NCI-H748 (cell line): ENCODE results near the gene RNPS1.

Experiments
- DNase-seq: peaks from one replicate; lab custom pipeline; 2025; ENCODE audit not compliant: unreplicated experiment; lab: John Stamatoyannopoulos, UW

RNPS1 gene, protein sequence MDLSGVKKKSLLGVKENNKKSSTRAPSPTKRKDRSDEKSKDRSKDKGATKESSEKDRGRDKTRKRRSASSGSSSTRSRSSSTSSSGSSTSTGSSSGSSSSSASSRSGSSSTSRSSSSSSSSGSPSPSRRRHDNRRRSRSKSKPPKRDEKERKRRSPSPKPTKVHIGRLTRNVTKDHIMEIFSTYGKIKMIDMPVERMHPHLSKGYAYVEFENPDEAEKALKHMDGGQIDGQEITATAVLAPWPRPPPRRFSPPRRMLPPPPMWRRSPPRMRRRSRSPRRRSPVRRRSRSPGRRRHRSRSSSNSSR

DNA sequence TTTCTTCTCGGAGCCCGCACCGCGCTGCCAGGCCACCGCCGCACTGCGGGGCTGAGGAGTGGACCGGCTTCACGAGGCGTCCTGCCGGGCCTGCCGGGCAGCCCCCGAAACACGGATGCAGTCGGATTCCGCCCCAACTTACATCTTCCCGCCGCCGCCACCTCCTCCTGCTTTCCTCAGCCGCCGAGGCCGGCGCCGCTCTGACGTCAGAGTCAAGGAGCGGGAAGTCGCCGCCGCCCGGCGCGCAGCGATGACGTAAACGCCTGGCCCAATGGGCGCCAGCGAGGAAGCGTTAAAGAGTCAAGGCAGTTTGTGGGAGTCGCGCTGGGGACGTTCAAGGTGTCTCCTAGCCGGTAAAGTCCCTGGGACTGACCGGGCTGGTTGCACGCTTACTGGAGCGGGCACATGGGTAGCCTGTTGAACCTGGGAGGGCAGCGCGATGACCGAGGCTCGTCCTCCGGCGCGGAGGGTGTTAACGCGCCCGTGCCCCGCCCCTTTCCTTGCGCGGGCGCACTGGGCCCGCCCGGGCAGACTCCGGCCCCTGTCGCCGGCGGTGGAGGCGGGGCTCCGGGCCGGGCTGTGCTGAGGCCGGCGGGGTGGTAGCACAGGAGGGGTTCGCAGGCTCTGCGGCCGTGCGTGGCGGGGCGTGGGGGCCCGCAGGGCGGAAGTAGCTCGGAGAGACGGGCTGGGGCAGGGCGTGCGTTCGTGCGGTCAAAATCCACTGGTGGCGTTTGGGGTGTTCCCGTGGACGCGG lies at the start of gene RNPS1:
TSS of gene RNPS1 (minus strand) at position 214 of the 754 bp plus-strand sequence. CDS start 3,483 bp downstream, outside the sequence.
- peak; percentile 95 for DNase-seq

DNA sequence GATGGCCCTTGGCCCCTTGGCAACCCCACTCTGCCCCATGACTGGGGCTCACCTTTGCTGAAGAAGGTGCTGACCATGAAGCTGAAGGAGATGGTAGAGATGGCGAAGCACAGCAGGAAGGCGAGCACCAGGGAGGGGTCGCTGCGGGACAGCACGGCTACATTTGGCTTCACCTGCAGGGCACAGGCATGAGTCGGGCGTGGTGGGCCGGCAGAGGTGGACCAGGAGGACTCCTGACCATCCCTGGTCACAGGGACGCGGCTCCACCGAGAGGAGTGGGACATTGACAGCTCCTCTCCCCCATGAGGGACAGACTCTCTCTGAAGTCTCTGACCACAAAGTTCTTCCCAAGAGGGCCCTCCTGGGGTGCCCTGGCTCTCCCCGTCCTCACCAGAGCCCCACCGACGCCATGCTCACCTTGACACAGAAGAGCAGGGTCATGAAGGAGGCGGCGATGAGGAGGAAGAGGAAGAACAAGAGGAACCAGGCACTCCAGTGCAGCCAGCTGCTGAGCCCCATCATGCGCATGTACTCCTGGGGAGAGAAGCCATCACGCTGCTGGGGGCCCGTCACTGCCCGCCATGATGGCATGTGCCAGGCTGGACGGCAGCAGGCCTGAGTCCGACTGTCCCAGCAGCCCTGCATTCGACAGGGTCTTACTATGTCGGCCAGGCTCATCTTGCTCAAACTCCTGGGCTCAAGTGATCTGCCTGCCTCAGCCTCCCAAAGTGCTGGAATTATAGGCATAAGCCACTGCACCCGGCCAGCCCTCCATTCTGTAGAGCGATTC lies 49.5 kb upstream of the RNPS1 start:
- no peak for DNase-seq

DNA sequence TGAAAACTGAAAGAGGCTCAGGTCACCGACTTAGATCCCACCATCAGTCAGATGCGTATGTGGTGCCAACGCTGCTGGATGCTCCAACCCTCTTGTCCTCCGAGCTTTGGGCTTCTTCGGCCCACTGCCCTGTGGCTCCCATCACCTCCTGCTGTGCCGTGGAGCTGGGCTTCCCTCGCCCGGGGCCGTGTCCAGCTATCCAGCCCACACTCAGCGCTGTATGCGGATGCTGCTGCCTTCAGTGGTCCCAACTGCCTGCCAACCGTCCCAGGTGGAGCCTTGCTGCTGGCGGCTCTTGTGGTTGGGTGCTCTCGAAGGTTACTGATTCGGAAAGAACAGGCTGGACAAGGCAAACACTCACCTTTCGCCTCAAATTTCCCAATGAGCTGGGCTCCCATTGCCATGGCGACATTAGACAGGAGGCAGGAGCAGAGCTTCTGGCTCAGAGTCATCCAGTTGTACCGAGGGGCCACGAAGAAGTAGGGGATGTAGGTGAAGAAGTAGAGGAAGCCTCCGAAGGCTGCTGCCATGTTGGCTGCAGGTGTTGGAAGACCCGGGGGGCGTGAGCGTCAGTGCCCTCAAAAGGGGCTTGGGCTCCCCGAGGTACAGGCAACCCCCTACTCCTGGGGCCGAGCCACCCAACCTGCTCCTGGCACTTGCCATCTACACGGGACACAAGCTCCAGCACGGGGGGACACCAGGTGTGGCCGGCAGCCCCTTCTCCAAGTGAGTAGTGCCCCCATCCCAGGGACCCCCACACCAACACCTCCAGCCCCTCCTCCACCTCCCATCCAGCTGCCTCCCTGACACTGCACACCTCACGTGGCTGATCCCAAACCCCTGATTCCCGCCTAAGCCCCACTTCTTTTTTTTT lies 40.4 kb upstream of the RNPS1 start:
- no peak for DNase-seq

DNA sequence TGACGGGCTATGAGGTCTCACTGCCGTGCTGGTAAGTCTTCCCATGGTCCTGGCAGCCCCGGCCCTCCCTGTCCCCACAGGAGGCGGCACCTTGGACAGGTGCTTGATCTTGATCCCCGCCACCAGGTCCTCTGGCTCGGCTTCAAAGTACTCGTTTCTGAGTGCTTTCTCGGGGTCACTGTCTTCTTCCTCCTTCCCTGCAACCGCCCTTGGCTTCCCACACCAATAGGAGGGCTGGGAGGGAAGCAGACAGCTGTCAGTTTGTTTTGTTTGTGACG lies 31.9 kb upstream of the RNPS1 start:
- no peak for DNase-seq

DNA sequence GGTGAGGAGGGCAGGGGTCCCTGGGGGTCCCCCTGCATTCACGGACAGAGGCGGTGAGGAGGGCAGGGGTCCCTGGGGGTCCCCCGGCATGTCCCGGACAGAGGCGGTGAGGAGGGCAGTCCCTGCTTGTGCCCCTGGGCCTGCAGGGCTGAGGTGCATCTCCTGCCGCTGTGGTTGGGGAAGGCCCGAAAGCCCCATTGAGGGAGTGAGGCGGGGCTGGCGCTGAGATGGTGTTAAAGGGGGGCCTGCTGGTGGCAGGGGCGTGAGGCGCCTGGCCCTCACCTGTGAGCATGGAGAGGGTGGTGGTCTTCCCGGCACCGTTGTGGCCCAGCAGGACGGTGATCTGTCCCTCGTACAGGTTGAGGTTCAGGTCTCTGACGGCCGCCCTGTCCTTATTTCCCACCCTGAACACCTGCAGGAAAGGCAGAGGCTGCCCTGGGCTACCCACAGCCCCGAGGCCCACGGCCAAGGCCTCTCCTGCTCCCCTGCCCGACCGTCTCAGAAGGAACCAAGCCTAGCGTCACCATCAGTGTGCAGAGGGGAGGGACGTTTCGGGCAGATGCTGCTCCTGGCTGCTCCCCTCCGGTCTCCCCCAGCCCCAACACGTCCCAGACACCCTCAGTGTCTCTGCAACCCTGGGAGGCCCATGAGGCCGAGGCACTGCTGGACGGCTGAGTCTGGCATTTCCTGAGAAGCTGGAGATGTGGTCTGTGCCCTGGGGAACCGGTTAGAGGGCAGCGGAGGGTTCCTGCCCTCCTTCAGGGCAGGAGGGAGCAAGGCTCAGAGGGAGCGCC lies 31.4 kb upstream of the RNPS1 start:
- no peak for DNase-seq

DNA sequence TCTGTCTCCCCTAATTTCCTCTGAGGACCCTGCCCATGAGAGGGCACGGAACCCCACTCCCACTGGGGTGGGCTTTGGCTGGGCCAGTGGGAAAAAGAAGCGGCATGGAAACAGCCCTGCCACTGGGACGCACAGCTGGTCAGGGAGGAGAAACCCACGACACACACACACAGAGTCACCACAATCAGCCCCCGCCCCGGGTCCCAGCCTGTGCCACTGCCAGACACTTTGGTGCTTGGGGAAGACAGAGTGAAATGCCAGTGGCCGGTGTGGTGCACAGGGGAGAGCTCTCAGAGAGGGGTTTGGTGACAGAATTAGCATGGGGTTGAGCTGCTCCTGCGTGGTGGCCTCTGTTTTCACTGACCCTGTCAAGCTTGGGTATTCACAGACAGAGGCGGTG lies 30.7 kb upstream of the RNPS1 start:
- no peak for DNase-seq

DNA sequence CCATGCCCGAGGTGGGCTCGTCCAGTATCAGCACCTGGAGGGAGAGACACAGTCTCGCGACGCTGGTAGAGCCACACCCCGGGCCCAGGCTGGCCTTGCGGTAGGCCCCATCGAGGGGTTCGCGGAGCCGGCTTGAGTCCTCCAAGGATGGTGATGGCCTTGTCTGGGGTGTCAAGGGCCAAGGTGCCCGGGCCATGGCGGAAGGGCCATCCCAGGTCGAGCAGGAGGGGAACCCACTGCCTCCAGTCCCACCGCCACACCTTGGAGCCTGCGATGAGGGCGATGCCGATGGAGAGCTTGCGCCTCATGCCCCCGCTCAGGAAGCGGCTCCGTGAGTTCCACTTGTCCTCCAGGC lies 29.6 kb upstream of the RNPS1 start:
- no peak for DNase-seq

DNA sequence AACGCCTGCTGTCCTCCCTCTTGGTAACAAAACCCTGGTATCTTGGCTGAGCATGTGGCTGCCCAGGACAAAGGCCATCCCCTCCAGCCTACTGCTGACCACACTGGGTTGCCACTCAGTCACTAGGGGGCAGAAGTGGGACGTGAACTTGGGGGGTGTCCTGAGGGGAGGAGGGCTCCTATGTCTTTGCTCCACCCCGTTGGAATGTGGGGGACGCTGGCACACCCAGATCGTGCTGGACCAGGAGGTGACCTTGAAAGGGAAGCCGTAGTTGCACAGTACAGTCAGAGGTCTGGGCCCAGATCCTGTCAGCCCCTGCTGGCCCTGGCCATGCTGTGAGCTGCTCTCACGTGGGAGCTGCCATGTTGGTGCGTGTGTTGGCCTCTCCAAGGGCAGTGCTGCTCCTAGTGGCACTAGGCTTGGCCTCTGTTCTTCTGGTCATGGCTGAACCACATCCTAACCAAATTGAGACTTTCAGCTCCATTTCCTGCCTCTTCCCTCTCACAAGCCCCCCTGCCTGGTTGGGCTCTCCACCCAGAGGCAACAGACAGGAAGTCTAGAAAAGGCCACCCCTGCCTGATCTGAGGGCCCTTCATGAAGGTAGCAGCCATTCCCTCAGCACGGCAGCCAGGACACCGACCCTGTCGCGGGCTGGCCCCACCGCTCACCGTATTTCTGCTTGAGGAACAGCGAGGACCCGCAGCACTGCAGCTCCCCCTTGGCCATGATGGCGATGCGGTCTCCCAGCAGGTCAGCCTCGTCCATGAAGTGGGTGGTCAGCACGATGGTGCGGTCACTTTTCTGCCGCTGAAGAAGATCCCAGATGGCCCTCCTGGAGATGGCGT lies 29.0 kb upstream of the RNPS1 start:
- DNase-seq, result peak; percentile 5

DNA sequence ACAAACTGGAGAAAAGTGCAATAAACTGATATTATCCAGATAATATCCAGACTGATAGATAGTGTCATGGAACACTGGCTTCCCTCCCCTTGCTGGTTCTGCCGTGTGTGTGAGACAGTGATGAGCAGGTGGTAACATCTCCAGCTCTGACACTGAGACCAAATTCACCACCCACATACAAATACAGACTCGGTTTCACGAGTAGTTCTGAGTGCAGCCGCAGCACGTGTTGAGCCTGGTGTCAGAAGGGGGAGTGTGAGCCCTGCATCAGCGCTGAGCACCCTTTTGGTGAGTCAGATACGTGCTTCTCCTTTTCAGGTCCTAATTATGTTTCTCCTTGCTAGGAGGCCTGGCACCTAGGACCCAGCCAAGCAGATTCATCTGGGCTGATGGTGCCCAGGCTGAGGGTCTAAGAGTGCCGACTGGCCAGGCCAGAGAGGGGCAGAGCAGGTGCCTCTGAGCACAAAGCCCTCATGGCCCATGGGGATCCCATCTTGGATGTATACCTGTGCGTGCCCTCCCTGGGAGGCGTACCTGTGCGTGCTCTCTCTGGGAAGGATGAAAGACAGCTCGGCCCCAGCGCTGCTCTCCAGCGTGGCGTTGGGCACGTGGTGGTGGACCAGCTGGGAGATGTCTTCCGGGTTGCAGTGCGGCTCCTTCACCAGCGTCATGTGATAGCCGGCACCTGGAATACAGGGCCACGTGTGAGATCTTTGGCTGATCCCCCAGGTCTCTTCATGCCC lies 27.3 kb upstream of the RNPS1 start:
- DNase-seq, result no peak

DNA sequence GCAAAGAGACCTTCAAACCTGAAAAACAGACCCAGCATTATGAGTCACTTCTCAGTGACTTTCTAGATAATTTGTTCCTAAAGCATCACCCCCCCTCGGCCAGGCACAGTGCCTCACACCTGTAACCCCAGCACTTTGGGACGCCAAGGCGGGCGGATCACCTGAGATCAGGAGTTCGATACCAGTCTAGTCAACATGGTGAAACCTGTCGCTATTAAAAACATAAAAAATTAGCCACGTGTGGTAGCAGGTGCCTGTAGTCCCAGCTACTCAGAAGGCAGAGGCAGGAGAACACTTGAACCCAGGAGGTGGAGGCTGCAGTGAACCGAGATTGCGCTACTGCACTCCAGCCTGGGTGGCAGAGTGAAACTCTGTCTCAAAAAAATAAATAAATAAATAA lies 24.3 kb upstream of the RNPS1 start:
- DNase-seq, result no peak

DNA sequence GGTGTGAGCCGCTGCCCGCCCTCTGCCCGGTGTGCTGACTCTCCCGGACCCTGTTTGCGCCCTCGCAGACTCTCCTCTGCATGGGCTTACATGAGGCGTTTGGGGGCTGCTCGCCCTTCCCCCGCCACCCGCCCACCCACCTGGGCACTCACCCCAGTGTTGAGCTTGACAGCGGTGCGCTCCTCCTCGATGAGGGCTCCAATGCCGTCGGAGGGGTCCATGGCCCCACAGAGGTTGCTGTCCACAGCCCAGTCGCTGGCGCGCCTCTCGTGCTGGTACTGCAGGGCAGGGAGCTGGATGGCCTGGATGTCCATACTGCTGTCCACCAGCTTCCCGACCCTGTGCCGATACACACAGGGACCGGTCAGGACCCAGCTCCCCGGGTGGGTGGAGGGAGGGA lies 21.4 kb upstream of the RNPS1 start:
- no peak for DNase-seq

DNA sequence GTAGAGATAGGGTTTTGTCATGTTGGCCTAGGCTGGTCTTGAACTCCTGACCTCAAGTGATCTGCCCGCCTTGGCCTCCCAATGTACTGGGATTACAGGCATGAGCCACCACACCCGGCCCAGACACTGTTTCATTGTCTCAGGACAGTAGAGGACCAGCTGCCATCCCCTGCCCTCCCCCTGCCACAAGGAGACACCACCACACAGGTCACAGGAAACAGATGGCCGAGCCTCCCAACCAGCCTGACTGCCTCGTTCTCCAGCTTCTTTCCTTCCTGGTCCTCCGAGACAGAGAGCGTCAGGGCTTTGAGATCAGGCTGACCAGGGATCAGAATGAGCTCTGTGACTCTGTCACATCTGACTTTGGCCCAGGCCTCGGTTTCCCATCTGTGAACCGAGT lies 20.8 kb upstream of the RNPS1 start:
- DNase-seq, result no peak

DNA sequence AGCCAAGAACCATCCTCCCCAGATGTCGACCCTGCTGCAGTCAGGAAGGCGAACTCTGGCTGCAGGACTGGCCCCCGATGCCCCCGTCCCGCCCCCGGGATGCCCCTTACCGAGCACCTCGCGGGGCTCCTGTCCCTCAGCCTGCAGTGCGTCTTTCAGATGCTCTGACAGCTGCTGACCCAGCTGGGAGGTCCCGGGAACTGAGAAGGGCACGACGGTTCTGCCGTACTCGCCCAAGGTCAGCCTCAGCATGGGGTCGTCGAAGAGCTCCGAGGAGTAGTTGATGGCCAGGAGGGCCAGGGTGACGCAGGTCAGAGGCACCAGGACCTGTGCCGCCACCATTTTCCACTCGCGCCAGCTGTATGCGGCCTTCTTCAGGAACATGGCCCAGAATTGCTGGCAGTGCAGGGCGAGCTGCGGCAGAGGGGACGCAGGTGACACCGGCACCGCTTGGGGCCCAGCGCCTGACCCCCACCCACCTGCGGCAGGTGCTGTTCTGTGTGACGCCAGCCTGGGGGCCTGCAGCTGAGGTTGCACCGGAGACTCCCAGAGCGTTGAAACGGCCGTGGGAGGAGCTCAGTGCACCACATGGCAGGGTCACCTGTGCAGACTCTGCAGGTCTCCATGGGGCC lies 20.1 kb upstream of the RNPS1 start:
- DNase-seq, result no peak

DNA sequence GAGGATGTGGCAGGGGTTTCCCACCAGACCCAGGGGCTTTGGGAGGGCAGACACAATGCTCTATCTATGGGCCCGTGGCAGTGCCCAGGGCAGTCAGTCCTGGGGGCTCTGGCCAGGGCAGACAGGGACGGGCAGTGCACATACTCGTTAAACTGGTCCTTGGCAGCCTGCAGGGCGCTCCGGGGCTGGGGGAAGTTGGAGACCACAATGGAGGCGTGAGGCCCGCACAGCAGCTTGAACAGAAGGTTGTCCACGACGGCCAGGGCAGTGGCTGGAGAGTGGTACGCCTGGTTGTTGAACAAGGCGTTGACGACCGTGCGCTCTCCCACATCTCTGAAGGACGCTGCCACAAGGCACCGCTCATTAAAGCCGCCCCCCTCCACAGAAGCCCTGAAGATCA lies 18.6 kb upstream of the RNPS1 start:
- DNase-seq, result no peak

DNA sequence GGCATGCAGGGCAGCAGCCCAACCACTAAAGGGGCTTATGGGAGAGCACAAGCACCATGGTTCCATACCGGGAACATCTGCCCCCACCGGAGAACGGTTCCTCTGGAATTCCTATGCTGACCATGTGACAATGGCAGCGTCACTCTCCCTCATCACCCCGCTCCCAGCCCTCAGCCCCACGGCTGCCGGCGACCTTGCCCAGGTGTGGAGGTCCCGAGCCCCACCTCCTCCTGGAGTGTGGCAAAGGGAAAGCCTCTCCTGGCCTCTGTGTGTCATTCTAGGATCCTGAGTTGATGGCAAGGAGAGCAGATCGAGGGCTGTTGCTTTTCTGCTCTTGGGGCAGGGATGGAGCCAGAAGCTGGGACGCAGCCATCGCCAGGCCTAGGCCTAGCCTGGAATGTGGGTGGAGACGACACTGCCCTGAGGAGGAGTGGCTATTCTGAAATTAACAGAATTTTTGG lies 17.8 kb upstream of the RNPS1 start:
- no peak for DNase-seq

DNA sequence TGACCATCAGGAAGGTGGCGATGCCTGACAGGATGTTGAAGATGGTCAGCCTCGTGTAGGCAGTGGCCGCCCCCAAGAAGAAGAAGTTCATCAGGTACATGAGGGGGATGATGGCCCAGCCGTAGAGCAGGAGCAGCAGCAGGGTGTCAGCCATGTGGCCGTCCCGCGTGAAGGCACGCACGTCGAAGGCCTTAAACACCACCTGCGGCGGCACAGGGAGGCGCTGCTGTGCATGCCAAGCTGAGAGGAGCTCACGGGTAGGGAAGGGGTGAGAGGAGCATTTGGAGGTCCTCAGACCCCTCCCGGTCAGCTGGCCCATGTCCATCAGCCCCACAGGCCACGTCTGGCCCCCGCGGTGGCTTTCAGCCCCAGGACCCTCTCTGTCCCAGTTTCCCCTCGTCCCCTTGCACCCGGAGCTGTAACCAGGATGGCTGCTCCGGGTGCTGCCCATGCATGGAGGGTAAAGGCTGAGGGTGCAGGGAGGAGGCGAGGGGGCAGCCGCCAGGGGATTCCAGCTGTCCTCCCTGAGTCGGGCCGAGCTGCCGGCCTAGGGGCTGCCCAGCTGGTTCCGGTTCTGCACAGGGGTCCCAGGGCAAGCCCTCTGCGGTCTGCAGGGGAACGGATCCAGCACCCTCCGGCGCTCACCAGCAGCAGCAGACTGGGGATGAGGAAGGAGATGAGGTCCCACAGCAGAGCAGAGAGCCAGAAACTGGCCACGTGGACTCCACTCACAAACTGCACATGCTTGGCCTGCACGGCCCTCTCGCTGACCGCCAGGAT lies 17.1 kb upstream of the RNPS1 start:
- no peak for DNase-seq

DNA sequence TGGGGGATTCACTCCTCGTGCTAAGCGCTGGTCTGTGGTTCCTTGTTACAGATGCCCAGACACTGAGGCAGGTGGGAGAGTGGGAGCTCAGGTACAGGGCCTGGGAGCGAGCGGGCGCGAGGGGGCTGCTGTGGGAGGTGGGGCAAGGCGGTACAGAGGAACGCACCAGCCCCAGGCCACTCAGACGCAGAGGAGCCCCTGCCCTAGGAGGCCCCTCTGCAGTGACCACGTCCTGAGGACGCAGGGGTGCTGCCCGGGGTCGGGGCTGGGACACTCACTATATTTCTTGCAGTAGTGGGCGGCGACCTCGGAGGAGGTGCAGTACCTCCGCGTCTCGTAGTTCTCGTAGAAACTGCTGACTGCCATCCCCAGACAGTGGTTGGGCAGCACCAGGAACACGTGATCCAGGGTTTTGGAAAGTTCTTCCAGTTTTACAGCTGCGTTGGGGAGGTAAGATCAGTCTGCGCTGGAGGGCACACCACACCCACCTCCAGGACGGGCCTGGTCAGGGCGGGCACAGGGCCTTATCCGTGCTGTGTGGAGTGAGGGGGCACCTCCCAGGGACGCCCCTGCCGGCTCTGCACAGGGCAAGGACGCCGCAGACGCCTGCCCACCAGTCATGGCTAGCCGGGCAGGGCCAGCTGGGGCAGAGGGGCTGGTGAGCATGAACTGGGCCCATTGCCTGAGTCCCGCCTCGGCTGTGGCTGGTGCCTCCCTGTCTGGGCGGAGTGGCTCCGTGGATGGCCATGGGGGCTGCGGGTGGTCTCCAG lies 16.3 kb upstream of the RNPS1 start:
- DNase-seq, result no peak
